NB4 (cell line): ENCODE results near the gene SLC16A3.

Experiments used
- CTCF ChIP-seq: IDR thresholded peaks from one replicate; pipeline ENCODE4 v1.5.1; 2012; ENCODE audit warnings: low read depth, low read length
- POLR2A ChIP-seq: IDR thresholded peaks from 2 replicates; pipeline ENCODE4 v1.6.1; 2011; ENCODE audit warnings: mild to moderate bottlenecking; ENCODE audit not compliant: insufficient read length; ENCODE audit errors: extremely low read depth

GRCh38 chr17:82194765-82195164 is 34.1 kb upstream of the SLC16A3 start:
- TF ChIP-seq POLR2A (no peak), CTCF (no peak)
